ENCODE measurements around the gene FBXL7.

FBXL7 gene

GRCh38 chr5:15544039-15544438 lies 44.1 kb downstream of the FBXL7 start:
- no peak for DNase-seq (ENCODE audit: low read depth)

DNA sequence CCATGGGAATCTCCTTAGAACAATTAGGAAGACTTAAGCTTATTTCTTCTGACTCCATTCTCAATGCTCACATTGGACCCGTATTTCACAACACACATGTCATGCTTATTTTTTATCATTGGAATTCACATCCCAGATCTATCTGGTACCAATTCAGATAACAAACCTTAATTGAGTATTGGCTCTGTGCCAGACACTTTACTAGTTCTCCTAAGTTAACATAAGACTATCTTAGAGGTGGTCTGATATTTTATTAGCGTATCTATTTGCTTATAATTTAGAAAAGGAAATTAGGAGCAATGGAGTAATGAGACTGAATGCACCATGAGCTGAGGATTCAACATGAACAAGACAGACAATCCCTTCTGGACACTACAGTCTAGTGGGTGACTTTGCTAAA lies 45.1 kb downstream of the FBXL7 start:
- no peak for DNase-seq (ENCODE audit: low read depth)

DNA sequence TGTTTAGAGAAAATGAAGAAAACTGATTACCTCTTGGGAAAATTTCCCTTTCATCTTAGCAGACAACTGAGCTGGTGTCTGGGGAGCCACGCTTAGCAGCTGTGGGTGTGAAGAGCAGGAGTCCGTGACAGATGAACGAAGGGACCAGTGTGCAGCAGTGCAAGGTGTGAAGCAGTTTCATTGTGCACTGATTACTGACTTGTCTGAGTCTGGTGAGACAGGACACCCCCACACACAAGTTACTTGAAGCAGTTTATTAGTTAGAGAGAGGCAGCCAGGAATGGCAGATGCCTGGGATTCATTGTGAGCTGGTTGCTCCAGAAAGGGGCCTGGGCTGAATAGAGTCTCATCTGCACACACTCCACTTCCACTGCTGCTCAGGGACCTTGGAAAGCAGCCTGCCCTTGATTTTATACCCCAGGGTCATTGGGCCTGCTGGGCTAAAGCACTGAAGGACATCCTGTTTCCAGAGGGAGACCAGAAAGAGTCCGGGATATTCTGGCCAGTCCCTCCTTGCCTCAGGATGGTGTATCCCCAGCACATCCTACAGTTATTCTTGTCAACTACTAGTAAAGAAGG lies 47.4 kb downstream of the FBXL7 start:
- DNase-seq (ENCODE audit: low read depth): no peak

DNA sequence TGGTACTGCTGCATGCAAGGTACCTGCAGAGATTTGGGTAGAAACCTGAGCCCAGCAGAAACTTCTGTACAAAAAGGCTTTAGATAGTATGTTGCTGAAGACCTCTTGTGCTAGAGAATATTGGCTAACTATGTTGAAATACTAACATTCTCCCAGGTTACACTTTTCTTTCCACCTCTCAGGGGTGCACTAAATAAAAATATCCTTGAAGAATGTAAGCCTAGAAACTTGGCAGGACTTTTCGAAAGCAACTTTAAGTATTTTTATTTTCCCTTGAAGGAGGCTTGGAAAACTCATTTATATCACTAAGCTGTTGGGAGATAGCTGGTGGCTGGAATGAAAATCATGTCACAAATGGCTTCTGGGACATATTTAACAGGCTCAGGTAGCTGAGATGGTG lies 50.0 kb downstream of the FBXL7 start:
- no peak for DNase-seq (ENCODE audit: low read depth)

DNA sequence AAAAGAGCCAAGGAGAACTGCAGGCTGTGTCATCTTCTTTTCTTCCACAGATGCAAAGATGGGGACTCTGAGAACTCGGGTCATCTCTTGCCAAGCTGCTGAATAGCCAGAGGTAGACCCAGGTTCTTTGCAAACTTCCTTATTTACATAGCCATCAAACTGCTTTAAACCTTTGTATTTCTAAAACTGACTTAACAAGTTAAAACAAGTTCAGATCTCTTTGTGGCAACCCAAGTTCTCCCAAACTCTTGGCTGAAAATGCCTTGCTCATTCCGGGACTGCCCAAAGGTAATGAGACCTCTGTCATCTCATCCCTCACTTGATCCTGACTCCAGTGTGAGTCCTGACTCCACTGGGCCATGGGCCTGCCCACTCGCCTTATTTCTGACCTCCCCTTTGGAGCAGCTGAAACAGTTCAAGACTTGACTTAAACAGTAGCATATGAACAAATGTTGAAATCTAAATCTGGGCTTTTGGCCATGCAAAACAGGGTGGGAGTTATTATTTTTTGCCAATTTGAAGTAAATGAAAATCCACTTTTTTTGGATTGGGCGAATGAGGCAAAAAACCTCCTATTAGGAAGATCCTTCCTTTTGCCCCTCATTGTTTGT lies 50.6 kb downstream of the FBXL7 start:
- DNase-seq (ENCODE audit: low read depth): peak; percentile 65

DNA sequence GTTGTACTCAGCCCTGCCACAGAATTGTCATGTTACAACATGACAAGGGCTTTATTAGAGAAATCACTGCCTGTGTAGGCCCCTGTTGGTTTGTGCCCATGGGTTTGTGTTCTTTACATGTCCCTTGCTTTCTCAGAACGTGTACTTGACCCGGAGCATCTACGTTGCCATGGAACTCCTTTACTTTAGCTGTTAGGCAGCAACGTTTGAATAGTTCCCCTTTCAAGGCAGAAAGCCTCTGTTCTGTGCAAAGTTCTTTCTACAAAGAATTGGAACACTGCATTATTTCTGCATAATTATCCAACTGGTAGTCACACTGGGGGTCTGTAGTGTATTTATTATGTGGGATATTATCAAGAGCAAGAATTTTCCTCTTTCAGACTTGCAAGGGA lies 51.1 kb downstream of the FBXL7 start:
- DNase-seq (ENCODE audit: low read depth): no peak

- no peak for DNase-seq (ENCODE audit: low read depth)
These were observed 54.6 kb downstream of the FBXL7 start for GRCh38 chr5:15554542-15554941.

- no peak for DNase-seq (ENCODE audit: low read depth)
These were observed 55.2 kb downstream of the FBXL7 start for GRCh38 chr5:15555176-15555575.

DNA sequence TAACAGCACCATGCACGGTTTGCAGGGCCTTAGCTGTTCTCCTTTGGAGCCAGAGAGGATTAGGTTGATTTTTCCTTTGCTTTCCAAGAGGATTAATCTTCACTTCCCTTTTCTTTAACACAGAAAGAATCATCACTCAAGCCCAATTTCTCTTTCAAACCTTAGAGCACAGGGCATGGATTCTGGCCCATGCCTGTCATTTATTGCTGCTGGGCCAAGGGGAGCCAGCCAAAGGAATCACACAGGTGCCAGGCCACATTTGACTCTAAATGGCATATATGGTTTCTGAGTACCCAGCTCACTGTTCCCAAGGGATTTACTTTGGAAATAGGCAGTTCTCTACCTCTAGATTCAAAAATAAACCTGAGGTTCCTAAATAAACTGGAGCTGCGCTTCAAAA lies 58.3 kb downstream of the FBXL7 start:
- no peak for DNase-seq (ENCODE audit: low read depth)

DNA sequence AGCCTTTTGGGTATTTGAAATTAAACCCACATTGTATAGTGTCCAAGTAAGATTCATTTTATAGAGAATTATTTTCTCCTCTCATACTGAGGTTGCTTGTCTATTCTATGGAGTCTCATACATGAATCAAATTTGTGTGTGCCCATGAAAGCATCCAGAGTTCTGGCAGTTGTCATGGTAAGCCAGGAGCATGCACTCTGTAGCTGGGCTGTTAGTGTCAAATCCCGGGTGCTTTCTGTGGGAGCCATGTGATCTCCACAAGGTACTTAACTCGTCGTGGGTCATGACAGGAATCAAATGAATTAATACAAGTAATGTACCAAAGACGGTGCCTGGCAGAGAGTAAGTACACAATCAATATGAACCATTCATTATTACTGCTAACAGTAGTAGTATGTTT lies 58.7 kb downstream of the FBXL7 start:
- DNase-seq (ENCODE audit: low read depth): no peak

- no peak for DNase-seq (ENCODE audit: low read depth)
These were observed 60.4 kb downstream of the FBXL7 start for GRCh38 chr5:15560421-15560820.

DNA sequence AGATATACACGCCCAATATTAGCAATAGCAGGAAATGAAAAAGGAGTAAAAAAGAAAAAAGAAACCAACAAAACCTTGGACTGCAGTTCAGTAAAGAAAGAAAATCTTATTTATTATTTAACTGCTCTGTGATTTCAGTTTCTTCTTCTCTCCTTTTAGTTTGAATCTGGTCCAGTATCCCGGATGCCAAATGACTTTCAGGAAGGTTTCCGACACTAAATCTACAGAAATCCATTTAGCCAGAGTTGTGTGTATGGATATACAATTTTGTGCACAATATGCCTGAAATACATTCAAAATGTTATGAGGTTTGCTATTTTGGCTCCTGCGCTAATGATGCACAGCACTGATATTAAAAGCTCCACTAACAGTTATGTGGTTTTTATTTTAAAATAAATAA lies 64.5 kb downstream of the FBXL7 start:
- no peak for DNase-seq (ENCODE audit: low read depth)

DNA sequence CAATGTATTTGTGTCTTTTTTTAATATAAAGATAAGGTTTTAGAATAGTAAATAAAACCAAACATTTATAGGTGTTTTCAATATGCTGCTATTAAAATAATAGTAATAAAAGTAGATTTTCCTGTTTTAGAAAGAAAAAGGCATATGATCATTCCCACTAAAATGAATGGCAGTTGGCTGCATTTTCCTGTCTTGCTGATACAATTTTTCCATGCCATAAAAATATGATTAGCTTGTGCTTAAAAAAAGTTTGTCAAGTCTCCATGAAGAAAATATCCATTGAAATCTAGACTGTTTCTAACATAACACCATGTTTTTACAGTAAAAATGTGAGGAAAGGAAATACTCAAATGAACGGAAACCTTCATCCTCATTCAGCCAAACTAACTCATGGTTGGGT lies 65.0 kb downstream of the FBXL7 start:
- no peak for DNase-seq (ENCODE audit: low read depth)

GRCh38 chr5:15566306-15566705 lies 66.3 kb downstream of the FBXL7 start:
- no peak for DNase-seq (ENCODE audit: low read depth)

DNA sequence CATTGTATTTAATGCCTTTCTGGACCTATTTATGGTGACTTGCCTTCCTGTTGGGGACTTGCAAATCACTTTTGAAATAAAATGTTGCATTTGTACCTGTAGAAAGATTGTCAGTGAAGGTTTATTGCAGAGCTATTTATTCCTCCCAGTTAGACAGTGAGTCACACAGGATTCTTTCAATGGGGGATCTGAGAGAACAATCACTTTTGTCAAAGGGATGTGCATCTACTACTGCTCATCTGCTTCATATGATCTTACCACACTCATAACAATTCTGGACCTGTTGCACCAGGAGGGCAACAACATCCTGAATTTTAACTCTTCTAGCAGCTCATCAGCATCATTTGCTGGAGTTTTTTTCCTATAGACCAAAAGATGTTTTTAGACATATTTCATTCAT lies 66.8 kb downstream of the FBXL7 start:
- no peak for DNase-seq (ENCODE audit: low read depth)

DNA sequence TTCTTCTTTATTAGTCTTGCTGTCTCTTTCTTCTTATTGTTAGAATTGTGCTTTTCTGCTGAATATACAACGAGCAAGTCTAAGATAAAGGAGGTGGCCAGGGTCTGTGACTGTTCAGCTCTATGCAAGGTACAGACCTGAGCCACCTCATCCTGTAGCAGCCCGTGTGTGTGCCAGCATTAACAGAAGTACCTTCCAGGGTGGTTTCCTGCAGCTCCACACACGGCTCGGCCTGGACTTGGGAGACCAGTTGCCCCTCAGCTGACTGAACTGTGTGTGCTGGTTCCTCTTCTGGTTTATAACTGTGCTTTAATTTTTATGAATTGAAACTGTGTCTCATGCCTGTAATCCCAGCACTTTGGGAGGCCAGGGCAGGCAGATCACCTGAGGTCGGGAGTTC lies 70.5 kb downstream of the FBXL7 start:
- DNase-seq (ENCODE audit: low read depth): no peak

DNA sequence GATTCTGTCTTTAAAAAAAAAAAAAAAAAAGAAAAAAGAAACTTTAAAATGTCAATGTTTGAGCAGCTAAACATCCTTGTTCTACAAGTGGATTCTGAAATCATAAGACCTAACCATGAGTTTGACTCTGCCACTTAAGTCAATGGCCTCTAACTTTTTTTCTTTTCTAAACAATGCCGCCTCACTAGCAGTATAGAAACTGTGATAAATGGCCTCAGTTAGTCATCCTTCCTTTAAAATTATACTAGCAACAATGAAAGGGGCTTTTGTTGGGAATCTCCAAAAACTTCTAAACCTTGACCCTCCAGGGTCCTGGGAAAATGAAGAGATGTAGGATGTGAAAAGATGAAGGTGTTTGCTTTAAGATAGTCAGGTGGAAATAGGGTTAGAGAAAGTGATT lies 71.1 kb downstream of the FBXL7 start:
- DNase-seq (ENCODE audit: low read depth): no peak

- DNase-seq (ENCODE audit: low read depth): no peak
These were observed 71.6 kb downstream of the FBXL7 start for GRCh38 chr5:15571618-15572017.

- no peak for DNase-seq (ENCODE audit: low read depth)
These were observed 73.6 kb downstream of the FBXL7 start for GRCh38 chr5:15573590-15573989.

DNA sequence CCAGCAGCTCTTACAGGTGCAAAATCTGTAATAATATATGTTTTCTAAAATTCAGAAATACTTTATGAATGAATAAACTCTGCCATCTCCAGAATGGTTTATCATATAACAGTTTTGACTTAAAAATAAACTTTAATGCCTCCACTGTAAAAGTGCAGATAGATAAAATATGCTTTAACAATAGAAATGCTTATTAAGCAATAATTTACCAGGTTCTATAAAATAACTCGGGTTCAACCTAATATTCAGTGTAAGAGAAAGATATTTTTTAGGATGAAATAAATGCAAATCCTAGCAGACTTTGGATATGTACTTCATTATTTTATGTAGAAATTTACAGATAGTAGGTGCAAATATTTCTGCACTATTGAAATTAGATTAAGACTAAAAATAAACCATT lies 74.1 kb downstream of the FBXL7 start:
- no peak for DNase-seq (ENCODE audit: low read depth)

DNA sequence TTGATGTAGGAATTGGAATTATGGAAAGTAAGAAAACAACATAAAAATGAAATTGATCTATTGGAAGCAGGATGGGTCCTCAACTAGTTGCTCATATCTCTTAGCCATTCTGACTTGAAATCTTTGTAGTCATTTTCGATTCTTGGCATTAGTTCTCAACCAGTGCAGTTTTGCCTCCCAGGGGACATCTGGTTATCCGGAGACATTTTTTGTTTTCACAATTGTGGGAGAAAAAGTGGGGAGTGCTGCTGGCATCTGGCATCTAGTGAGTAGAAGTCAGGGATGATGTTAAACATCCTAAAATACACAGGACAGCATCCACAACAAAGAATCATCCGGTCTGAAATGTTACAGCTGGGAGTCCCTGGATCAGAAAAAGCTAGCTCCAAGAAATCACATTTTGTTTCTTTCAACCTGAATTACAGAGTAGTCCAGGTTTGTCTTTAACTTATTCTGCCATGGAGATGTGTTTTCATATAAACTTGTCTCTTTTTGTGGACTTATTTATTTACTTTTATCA lies 74.9 kb downstream of the FBXL7 start:
- peak; percentile 21 for DNase-seq (ENCODE audit: low read depth)

DNA sequence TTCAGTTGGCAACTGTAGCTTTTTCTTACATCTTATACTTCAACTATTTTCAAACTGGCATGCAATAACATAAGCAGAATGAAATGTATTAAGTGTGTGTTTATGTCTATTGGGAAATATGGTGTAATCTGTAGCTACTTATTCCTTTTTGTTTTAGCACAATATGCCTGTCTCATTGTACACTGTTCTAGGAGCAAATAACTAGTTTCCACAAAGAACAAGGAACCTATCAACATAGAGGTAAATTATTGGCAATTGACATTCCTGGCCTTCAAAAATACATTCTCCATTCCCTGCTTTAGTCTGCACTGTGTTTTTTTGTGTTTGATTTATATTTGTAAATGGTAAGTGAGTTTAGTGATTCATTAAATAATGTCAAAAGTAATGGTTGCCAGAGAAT lies 75.7 kb downstream of the FBXL7 start:
- peak; percentile 56 for DNase-seq (ENCODE audit: low read depth)

DNA sequence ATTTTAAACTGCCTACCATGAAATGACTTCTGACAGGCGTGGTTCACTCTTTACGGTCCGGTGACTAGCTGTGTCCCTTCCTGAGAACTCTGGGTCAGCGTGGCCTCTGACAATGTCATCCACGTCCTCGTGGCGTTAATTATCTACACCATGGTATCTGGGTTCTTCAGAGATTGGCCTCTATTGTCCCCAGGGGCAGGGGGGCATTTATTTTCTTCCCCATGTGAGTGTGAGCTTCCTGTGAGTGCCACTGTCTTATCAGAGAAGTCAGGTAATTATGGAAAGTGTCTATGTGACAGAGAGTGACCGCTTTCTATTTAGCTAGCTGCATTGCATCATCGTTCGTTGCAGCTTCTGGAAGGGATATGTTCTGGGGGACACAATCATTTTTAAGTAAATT lies 77.2 kb downstream of the FBXL7 start:
- no peak for DNase-seq (ENCODE audit: low read depth)

DNA sequence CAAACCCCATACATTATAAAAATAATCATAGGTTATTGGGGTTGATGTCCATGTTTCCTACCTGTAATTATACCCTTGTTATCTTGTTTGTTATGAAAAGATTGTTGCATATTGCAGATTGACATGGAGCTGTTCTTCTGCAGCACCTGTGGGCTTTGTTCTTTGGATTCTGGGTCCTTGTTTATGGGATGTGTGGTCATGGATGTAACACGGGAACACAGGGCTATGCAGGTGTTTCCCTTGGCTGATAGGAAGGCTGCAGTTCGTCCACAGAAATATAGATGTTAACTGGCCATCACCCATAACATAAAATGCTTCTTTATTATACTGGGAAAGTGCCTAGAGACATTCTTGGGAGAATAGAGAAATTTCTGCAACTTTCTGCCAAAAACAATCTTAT lies 77.9 kb downstream of the FBXL7 start:
- no peak for DNase-seq (ENCODE audit: low read depth)

Measured in fibroblast of the conjunctiva (primary cell).